ENCODE data around the gene PDE4D.
"Not testable (repeated sequence)": the region's sequence is repeated elsewhere in the genome, so short reads cannot be mapped to it uniquely, and the experiment has no call there.

The PDE4D gene

GRCh38 chr5:59069438-59070079, 824.0 kb downstream of the PDE4D start:
- DNase-seq (ENCODE audit: low read depth in 2 of 2): no peak

DNA sequence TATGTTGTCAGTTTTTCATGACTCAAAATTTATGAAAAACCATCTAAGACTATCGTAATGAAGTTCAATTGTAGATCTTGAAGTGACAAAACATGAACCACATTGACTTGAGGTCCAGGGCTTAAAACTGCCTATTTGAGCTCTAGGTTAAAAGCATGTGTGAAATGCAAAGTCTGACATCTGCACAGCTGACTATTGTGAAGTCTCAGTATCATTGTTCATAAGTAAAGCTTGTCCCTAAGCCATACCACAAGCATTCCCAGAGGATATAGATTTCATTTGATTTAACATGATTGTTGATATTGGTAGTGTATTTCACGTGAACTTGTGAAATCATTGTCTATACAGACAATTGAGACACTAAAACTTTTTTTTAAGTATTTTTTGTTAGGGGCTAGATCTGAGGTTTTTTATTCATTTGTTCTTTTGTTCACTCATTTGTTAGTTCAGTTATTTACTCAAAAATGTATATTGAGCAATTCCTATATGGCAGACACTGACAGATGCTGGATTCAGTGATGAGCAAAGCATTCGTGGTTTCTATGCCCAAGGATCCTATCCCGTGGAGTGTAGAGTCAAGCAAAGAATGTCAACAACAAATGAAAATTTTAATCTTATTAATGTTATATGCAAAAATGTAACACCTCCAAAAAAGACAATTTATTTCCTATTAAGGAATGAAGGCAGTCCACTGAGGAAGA, 825.4 kb downstream of the PDE4D start:
- DNase-seq (ENCODE audit: low read depth in 2 of 2): no peak

GRCh38 chr5:59066367-59067163, 827.0 kb downstream of the PDE4D start:
- DNase-seq (ENCODE audit: low read depth in 2 of 2): no peak

DNA sequence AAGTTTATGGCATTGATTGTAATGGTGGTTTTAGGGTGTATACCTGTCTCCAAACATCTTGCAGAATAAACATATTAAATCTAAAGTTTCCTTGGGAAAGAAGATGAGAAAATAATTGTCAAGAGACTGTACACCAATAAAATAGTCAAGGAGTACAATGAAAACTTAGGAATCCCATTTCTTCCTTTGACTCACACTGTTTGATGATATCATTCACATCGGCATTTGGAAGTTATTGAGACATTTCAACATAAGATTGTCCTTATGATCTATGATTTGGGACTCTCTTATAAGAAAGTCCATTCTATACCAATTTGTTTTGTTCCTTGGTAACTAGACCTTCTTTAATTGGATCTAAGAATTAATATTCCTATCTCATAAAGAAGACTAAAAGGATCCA, 828.0 kb downstream of the PDE4D start:
- DNase-seq (ENCODE audit: low read depth in 2 of 2): no peak

DNA sequence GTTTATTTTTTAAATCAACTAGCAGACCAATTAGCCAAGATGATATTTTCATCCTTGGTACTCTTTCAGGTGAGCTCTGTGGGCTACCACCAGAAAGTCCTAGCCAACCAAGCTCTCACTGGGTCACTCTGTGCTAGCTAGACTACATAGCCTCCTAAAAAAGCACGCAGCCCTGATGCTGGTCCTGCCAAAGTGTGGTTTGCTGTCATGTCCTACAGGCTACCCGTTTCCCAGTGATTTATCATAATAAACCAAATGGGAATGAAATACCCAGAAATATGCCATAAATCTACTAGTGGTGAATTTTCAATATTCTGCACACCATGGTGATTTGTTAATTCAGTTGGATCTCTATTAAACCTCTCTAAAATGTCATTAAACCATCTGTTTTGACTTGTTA, 829.2 kb downstream of the PDE4D start:
- DNase-seq (ENCODE audit: low read depth in 2 of 2): no peak

GRCh38 chr5:59062986-59063683, 830.4 kb downstream of the PDE4D start:
- no peak for DNase-seq (ENCODE audit: low read depth in 2 of 2)

DNA sequence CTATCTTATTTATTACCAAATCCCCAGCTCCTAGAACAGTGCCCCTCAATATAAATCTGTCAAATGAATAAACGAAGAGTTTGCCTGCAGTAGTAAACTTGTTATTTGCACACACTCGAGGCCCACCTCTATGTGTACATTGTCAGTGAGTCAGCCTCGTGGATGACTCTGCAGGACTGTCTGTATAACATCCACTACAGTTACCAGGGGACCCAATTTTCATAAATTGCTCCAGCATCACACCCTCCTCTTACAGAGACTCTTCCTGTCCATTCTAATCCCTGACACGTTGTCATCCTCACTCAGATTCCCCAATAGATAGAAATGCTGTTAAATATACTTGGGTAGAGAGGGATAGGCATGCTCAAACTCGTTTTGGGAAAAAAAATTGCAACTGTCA, 832.1 kb downstream of the PDE4D start:
- DNase-seq (ENCODE audit: low read depth in 2 of 2): no peak

DNA sequence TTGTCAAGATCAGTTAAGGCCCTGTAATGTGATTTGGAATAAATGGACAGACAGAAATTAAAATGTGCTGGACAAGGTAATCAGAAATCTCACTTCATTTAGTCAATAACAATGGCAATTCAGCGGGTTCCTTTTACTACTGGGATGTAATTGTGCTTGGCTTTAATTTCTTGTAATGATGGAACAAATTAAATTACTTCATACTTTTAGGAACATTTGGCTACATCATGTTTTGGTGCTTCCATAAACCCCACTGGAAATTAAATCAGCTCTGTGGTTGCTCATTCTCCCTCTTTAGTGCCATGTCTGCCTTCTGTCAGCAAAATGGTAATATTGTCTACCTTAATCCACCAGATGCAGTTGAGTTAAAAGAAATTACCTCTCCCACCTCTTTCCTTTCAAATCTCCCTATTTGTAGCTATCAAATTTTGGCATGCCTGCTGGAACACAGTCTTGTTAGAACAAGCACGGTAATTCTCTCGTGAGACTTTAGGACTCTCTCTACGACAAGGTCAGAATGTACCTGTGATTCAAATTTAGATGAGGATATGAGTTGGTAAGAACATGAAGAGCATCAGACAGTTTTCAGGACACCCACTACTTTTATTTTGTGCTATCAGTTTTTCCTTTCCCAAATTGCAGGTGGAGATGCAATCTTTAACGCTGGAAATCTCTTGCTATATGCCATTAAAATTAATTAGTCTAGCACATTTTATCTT, 834.4 kb downstream of the PDE4D start:
- DNase-seq (ENCODE audit: low read depth in 2 of 2): no peak

GRCh38 chr5:59058237-59058636, 835.3 kb downstream of the PDE4D start:
- DNase-seq (ENCODE audit: low read depth in 2 of 2): no peak

DNA sequence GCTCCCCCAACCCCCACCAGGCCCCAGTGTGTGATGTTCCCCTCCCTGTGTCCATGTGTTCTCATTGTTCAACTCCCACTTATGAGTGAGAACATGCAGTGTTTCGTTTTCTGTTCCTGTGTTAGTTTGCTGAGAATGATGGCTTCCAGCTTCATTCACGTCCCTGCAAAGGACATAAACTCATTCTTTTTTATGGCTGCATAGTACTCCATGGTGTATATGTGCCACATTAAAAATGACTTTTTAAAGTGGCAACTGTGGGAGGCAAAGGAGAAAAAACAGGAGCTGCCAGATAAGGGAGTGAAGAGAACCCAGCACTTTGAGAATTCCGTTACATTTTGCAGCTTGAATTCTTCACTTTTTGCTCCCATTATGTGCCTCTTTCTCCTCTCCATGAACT, 836.9 kb downstream of the PDE4D start:
- not testable (repeated sequence) for DNase-seq (ENCODE audit: low read depth in 2 of 2)

DNA sequence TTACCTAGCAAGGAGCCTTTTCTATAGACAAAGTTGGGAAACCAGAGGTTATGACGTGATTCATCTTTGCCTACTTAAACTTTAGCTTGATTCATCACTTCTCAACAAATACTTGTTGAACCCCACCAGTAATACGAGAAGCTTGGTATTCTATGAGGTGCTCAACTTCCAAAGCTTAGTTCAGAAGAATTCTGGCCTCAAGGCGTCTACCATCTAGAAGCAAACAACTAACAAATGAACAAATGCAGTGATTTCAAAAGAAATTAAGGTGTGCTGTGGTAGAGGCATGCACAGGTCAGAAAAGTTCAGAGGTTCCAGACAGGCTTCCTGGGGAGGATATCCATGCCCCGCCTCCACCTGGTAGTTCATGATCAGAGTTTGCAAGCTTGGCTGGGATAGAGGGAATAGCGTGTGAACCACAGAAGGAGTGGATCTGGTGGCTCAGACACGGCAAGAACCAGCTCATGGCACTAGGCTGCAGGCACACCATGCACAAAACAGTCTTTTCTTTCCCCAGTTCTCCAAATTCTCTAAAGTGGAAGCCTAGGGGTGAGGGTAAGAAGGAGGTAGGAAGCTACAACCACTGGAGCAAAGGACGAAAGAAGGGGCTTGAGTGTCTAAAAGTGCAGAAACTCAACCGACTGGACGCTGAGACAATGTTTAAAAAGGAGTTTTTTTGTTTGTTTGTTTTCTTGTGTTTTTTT, 837.6 kb downstream of the PDE4D start:
- no peak for DNase-seq (ENCODE audit: low read depth in 2 of 2)

GRCh38 chr5:59054963-59055528, 838.5 kb downstream of the PDE4D start:
- DNase-seq (ENCODE audit: low read depth in 2 of 2): no peak

DNA sequence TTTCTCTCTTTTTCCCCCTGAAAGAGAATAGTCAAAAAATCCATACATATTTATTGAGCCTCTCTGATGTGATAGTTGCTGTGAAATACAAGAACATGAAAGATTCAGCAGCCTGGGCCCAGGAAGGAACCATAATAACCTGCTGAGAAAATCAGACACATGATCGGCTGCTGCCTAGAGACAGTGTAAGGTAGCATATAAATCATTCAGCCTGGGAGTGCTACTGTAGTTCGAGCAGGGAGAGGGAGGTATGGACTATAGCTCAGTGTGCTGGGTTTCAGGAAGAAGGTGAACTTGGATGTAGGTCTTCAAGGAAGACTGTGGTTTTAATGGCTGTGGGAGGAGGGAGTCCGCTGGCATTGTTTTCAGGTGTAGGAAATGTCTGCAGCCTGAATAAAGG, 841.6 kb downstream of the PDE4D start:
- DNase-seq (ENCODE audit: low read depth in 2 of 2): no peak

DNA sequence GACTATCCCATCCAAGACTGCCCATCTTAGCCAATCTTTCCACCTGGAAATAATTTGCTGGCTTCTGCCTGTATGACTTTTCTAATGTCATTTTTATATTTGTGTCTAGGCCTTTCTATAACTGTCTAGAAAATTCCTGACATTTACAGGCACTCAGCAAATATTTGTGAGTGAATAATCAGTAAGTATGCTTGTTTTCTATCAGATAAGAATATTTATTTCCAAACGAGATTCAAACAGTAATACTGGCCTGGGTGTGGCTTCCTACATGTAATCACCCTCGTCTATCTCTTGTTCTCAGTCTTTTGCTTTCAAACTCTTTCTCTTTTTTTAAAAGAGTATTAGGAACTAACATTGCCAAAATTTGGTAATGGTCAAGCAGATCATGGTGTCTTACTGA, 844.4 kb downstream of the PDE4D start:
- DNase-seq (ENCODE audit: low read depth in 2 of 2): no peak

DNA sequence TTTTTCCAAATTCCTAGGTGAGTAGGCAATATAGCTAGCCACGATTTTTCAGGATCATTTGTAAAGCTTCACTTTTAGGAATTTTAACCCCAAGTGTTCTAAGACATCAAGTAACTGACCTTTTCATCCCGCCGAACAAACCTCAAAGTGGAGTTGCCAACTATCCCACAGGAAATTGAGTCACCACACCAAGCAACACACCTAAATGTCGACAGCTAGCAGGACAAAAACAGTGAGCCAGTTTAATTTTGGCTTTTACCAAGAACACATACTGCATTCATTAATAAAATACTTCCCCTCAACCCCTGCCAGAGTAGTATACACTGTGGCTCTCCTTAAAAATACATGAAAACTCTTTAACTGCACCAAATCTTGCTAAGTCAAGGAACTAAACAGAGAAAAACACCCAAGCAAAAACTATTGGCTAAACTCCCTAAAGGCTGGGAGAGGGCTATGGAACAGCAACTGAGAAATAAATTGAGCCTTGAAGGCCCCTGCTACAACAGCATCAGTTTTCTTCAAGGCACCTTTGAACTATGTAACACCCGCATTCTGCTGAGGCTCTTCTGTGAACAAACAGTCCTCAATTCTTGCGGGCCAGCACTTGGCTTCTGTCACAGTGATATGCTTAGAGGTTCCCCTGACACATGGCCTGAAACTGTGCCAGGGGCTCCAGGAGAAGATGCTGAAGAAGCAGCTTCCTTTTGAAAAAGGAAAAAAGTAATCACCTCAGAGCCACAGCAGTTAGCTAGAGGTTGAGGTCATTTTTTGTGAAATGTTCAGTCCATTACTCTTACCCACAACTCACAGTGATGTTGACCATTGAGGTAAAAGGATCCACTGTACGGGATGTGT, 851.1 kb downstream of the PDE4D start:
- DNase-seq (ENCODE audit: low read depth in 2 of 2): no peak

DNA sequence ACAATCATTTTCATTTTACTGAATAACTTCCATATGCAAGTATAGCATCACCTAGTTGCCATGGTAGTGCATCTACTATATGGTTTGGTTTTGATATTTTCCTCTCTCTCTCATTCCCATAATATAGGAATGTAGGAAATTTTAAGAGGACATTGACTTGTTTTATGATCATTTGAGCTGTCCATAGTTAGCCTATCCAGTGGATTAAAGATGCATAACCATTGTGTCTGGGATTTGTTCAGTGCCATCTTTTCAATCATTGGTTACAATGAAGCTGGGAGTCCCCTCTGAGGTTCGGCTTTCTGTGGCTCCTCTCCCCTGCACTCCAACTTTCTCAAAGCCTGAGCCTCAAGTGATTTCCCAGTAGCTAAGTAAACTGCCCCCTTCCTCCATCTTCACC, 852.2 kb downstream of the PDE4D start:
- DNase-seq (ENCODE audit: low read depth in 2 of 2): no peak

GRCh38 chr5:59040804-59041201, 852.7 kb downstream of the PDE4D start:
- no peak for DNase-seq (ENCODE audit: low read depth in 2 of 2)

DNA sequence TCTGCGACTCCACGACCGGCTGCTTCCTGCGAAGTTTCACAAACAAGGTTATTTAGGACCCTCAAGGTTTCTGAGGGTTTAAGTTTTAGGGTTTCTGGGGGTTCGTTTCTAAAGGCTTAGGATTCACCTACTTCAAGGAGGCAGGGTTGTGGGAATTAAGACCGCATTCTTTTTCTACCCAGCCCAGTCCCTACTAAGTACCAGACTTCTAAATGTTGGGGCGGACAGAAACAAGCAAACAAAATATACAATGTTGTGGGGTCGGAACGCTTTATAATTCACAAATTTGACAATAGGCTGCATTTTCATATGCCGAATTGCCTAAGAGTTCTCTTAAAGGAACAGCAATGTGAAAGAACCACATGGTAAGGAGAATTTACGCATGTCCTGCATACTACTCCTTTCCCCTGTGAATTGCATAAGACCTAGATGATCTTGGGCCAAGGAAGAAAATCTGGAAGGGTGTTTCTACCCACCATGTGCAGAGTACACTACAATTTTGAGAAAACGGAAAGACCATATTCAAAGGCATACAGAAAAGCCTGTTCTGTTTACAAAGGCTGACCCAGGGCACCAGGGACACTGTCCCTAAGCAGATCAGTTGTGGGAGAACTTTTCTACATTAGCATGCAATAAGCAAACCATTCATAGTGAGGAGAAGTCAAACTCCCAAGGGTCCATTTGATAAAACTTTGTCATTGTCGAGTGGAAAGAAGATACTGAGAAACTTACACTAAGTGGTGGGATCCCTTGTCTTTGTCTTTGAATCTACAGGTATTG, 853.3 kb downstream of the PDE4D start:
- no peak for DNase-seq (ENCODE audit: low read depth in 2 of 2)
